Measurements from ENCODE around the gene AKT1. TPM values are rescaled to one million over a fixed set of nuclear protein-coding genes. Genes with fewer than 3 reads are reported as not detected.

The AKT1 gene
- total and polyA plus RNA-seq, 2 of the 13 experiments (the other 11 are each of a cell fraction or from before 2014, with no cell fraction given) = 96.2 to 116 TPM

GRCh38 chr14:104796687-104797081, 1.1 kb upstream of the AKT1 start (continued):
- TF ChIP-seq ZNF10 (CRISPR knock-in tag; IDR thresholded peaks at IDR 0.05; ENCODE audit: borderline replicate concordance, low read depth) (no peak), CHD2 (IDR thresholded peaks at IDR 0.05; ENCODE audit: low read depth, low read length) (no peak), THAP11 (CRISPR knock-in tag; IDR thresholded peaks at IDR 0.05) (0 out of 2 replicates have a peak, but pooled peaks have one; percentile 8), SSRP1 (CRISPR knock-in tag; IDR thresholded peaks at IDR 0.05) (no peak), ZBTB3 (CRISPR knock-in tag; IDR thresholded peaks at IDR 0.05; ENCODE audit: borderline replicate concordance, low read depth) (no peak), ZNF615 (CRISPR knock-in tag; IDR thresholded peaks at IDR 0.05; ENCODE audit: borderline replicate concordance) (no peak), SPEN (CRISPR knock-in tag; IDR thresholded peaks at IDR 0.05; ENCODE audit: low read depth) (no peak), SOX13 (IDR thresholded peaks at IDR 0.05) (no peak), SOX13 (CRISPR knock-in tag; conservative IDR thresholded peaks at IDR 0.05 in 1 of 2, IDR thresholded peaks at IDR 0.05 in 1 of 2) (no peak), ZNF543 (CRISPR knock-in tag; IDR thresholded peaks at IDR 0.05) (peak; percentile 64; the same call in 1 of the 2 replicates), ARNTL (CRISPR knock-in tag; IDR thresholded peaks at IDR 0.05) (no peak), MEF2D (CRISPR knock-in tag; IDR thresholded peaks at IDR 0.05) (no peak), ZNF205 (CRISPR knock-in tag; IDR thresholded peaks at IDR 0.05) (no peak), KDM4B (CRISPR knock-in tag; IDR thresholded peaks at IDR 0.05) (no peak), ZNF598 (CRISPR knock-in tag; IDR thresholded peaks at IDR 0.05; ENCODE audit: borderline replicate concordance) (no peak), TBX3 (IDR thresholded peaks at IDR 0.05; ENCODE audit: borderline replicate concordance) (no peak), ZNF563 (CRISPR knock-in tag; IDR thresholded peaks at IDR 0.05) (no peak)
- TF ChIP-seq, protein P1, sequence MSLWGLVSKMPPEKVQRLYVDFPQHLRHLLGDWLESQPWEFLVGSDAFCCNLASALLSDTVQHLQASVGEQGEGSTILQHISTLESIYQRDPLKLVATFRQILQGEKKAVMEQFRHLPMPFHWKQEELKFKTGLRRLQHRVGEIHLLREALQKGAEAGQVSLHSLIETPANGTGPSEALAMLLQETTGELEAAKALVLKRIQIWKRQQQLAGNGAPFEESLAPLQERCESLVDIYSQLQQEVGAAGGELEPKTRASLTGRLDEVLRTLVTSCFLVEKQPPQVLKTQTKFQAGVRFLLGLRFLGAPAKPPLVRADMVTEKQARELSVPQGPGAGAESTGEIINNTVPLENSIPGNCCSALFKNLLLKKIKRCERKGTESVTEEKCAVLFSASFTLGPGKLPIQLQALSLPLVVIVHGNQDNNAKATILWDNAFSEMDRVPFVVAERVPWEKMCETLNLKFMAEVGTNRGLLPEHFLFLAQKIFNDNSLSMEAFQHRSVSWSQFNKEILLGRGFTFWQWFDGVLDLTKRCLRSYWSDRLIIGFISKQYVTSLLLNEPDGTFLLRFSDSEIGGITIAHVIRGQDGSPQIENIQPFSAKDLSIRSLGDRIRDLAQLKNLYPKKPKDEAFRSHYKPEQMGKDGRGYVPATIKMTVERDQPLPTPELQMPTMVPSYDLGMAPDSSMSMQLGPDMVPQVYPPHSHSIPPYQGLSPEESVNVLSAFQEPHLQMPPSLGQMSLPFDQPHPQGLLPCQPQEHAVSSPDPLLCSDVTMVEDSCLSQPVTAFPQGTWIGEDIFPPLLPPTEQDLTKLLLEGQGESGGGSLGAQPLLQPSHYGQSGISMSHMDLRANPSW (CRISPR knock-in tag; IDR thresholded peaks at IDR 0.05; ENCODE audit: borderline replicate concordance) = 0 out of 2 replicates have a peak, but pooled peaks have one; percentile 4
- TF ChIP-seq, protein P2, sequence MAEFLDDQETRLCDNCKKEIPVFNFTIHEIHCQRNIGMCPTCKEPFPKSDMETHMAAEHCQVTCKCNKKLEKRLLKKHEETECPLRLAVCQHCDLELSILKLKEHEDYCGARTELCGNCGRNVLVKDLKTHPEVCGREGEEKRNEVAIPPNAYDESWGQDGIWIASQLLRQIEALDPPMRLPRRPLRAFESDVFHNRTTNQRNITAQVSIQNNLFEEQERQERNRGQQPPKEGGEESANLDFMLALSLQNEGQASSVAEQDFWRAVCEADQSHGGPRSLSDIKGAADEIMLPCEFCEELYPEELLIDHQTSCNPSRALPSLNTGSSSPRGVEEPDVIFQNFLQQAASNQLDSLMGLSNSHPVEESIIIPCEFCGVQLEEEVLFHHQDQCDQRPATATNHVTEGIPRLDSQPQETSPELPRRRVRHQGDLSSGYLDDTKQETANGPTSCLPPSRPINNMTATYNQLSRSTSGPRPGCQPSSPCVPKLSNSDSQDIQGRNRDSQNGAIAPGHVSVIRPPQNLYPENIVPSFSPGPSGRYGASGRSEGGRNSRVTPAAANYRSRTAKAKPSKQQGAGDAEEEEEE (CRISPR knock-in tag; IDR thresholded peaks at IDR 0.05; ENCODE audit: borderline replicate concordance) = no peak
- TF ChIP-seq, protein P3, sequence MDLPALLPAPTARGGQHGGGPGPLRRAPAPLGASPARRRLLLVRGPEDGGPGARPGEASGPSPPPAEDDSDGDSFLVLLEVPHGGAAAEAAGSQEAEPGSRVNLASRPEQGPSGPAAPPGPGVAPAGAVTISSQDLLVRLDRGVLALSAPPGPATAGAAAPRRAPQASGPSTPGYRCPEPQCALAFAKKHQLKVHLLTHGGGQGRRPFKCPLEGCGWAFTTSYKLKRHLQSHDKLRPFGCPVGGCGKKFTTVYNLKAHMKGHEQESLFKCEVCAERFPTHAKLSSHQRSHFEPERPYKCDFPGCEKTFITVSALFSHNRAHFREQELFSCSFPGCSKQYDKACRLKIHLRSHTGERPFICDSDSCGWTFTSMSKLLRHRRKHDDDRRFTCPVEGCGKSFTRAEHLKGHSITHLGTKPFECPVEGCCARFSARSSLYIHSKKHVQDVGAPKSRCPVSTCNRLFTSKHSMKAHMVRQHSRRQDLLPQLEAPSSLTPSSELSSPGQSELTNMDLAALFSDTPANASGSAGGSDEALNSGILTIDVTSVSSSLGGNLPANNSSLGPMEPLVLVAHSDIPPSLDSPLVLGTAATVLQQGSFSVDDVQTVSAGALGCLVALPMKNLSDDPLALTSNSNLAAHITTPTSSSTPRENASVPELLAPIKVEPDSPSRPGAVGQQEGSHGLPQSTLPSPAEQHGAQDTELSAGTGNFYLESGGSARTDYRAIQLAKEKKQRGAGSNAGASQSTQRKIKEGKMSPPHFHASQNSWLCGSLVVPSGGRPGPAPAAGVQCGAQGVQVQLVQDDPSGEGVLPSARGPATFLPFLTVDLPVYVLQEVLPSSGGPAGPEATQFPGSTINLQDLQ (CRISPR knock-in tag; IDR thresholded peaks at IDR 0.05) = 0 out of 2 replicates have a peak, but pooled peaks have one; percentile 51
- TF ChIP-seq, protein P4, sequence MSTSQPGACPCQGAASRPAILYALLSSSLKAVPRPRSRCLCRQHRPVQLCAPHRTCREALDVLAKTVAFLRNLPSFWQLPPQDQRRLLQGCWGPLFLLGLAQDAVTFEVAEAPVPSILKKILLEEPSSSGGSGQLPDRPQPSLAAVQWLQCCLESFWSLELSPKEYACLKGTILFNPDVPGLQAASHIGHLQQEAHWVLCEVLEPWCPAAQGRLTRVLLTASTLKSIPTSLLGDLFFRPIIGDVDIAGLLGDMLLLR (CRISPR knock-in tag; IDR thresholded peaks at IDR 0.05) = no peak
- TF ChIP-seq, protein P5, sequence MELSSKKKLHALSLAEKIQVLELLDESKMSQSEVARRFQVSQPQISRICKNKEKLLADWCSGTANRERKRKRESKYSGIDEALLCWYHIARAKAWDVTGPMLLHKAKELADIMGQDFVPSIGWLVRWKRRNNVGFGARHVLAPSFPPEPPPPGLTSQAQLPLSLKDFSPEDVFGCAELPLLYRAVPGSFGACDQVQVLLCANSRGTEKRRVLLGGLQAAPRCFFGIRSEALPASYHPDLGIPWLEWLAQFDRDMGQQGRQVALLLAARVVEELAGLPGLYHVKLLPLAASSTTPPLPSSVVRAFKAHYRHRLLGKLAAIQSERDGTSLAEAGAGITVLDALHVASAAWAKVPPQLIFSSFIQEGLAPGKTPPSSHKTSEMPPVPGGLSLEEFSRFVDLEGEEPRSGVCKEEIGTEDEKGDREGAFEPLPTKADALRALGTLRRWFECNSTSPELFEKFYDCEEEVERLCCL (CRISPR knock-in tag; IDR thresholded peaks at IDR 0.05; ENCODE audit: borderline replicate concordance) = no peak
